Islet of Langerhans (tissue), 1 donor: ENCODE data around the gene LDAH.
"Not testable (repeated sequence)": the region's sequence is repeated elsewhere in the genome, so short reads cannot be mapped to it uniquely, and the experiment has no call there.

ENCODE experiments used
- FAIRE-seq: peaks from one replicate; lab custom pipeline; 2011; peaks lifted over from hg19 to GRCh38; lab: Jason Lieb, UNC

Gene LDAH

GRCh38 chr2:20822535-20823490, at the start of gene LDAH:
Gene LDAH (minus strand): TSS chr2:20823101. CDS start chr2:20801463, 21,638 bp downstream.
- FAIRE-seq = no peak

GRCh38 chr2:20868377-20868776, 45.5 kb upstream of the LDAH start:
- FAIRE-seq = no peak

DNA sequence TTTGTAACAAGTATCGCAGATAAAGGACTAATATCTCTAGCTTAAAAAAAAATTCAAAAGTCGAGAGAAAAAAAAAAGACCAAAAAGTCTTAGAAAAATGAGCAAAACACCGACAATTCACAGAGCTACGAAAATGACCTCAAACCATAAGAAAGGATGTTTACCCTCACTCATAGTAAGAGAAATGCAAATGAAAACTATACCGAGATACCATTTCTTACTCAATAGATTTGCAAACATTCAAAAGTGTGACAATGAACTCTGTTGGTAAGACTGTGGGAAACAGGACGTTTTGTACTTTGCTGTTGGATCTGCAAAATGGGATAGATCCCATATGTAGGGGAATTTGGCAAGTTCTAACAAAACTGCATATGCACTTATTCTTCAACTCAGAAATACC, 39.9 kb upstream of the LDAH start:
- FAIRE-seq = no peak

DNA sequence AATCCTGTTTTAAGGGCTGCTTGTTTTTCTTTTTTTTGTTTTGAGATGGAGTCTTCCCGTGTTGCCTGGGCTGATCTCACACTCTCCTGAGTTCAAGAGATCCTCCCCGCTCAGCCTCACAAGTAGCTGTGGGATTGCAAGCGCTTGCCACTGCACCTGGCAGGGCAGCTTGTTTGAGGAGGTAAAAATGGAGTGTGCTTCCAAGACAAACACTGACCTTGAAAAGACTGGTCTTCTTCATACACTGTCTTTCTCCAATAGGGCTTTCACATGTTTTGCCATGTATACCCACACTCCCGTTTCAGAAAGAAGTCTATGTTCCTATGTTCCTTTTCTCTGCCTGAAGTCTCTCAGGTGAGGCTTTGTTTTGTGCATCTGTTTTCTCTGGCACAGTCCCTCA, 32.6 kb upstream of the LDAH start:
- FAIRE-seq = no peak

DNA sequence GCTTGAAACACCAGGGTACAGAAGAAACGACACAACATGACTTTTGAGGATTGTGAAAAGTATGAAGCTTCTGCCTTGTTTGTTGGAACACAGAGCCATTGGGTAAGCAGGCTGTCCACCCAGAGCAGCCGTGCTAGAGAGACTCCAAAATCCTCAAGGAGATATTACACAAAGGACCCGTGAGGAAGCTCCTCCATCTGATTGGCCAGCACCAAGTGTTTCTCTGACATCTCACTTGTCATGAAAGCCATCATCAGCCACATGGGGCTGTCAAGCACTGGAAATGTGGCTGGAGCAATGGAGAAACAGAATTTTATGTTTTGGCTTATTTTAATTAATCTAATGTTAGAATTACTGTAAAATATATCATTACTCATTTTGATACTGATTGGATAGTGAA, 29.8 kb upstream of the LDAH start:
- no peak for FAIRE-seq

DNA sequence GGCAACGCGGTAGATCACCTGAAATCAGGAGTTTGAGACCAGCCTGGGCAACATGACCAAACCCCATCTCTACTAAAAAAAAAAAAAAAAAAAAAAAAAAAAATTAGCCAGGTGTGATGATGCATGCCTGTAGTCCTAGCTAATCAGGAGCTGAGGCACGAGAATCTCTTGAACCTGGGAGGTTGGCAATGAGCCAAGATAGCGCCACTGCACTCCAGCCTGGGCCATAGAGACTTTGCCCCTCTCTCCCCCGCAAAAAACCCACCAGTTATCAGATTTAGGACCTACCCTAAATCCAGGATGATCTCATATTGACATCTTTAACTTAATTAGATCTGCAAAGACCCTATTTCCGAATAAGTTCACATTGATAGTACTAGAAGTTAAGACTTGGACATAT, 29.2 kb upstream of the LDAH start:
- no peak for FAIRE-seq

DNA sequence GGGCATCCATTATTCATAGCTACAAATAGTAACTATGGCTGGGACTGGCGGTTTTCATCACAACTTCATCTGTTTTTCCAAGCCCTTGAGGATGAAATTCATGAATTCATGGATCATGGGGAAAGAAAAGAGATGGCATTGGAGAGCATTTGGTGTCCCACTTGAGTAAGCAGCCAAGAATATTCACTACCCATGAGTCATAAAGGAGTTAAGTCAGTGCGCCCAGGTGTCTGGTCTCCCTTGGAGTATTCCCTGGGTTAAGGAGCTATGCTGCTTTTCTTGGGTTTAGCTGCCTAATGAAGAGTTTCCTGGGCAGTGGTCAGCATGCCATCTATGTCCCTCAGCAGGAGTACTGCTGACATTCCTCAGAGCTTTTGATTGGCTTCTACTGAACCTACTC, 21.3 kb upstream of the LDAH start:
- FAIRE-seq = no peak

DNA sequence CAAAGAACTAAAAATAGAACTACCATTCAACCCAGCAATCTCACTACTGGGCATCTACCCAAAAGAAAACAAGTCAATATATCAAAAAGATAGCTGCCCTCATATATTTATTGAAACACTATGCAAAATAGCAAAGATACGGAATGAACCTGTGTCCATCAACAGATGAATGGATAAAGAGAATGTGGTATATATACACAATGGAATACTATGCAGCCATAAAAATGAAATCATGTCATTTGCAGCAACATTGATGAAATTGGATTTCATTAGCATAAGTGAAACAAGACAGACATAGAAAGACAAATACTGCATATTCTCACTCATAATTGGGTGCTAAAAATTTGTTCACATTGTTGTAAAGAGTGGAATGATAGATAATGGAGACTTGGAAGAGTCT, 16.2 kb upstream of the LDAH start:
- FAIRE-seq = no peak

GRCh38 chr2:20838016-20838415, 15.1 kb upstream of the LDAH start:
- FAIRE-seq = no peak

- FAIRE-seq = no peak
Measured at GRCh38 chr2:20836521-20836920, 13.6 kb upstream of the LDAH start.

DNA sequence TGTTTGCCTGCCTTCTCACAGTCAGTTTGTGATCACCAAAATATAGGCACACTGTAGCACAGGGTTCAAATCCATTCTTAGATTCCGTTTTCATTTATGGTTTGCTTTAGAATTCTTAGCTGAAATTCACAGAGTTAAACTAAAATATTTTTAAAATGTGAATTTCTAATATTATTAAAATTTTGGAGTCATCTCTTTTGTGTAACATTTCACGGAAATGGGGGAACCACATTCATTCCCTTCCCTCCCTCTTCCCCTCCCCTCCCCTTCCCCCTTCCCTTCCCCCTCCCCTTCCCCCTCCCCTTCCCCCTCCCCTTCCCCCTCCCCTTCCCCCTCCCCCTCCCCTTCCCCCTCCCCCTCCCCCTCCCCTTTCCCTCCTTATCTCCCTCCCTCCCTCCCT, 11.4 kb upstream of the LDAH start:
- no peak for FAIRE-seq

DNA sequence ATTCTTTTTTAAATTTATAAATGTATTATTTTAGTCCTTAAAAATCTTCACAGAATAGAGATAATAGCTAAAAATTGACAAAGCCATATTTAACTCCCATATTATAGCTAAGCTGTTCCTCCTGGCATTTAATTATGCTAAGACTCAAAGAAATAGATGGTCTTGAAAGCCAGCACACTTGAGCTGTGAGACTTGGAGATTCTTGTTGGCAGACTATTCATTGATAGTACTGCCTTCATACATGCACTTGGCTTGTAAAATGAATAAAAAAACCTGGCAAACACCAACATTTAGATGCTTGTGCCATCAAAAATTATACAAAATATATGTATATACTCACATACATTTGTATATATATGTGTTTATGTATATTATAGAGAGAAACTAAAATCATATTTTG, 9.7 kb upstream of the LDAH start:
- no peak for FAIRE-seq

DNA sequence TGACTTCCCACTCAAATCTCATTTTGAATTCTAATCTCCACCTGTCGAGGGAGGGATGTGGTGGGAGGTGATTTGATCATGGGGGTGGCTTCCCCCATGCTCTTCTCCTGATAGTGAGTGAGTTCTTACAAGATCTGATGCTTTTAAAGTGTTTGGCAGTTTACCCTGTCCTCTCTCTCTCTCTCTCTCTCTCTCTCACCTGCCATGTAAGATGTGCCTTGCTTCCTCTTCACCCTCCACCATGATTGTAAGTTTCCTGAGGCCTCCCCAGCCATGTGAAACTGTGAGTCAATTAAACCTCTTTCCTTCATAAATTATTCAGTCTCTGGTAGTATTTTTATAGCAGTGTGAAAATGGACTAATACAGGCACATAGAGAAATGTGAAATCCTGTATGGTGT, 7.0 kb upstream of the LDAH start:
- no peak for FAIRE-seq

DNA sequence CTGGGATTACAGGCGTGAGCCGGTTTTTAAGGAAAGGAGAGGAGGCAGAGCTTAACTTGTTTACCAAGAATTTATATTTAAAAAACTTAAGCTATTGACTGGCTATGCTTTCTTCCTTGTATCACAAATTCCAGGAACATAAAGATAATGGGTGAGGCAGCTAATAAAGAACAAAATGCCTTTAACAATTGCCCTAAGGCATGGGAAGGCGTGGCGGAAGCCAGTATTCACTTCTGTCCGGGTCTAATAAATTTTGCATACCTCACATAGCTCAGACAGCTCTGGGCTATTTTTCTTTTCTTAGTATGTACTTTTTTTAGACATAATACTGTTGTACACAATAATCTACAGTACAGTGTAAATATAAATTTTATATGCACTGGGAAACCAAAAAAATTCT, 1.0 kb upstream of the LDAH start:
- no peak for FAIRE-seq

DNA sequence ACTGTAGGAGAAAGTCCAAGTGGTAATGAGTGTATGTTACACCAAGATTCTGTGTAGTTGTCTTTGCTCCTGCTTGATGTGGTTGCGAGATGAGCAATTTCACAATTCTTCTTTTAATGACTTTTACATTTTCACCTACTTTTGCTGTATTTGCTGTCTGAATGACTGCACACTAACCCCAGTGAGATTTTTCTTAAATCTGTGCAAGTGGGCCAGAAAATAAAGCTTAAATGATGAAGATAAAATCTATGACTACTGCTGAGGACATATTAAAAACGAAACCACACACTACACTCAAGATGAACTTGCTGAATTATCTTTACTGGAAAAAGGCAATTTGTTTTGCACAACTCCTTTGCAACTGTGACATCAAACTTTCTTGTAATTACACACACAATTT, 4.1 kb downstream of the LDAH start:
- FAIRE-seq = no peak

DNA sequence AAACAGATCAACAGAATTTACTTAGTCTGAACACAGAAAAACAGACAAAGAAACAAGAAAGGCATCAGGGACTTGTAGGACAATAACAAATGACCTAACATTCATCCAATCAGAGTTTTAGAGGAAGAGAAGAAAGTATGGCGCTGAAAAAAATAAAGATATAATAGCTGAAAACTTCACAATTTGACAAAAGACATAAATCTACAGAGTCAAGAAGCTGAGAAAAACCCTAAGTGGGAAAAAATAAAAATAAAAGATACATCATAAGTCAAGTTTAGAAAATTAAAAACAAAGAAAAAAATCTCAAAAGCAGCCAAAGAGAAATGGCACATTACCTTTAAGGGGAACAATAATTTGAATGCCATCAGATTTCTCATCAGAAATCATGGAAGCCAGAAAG, 7.7 kb downstream of the LDAH start:
- FAIRE-seq = no peak

DNA sequence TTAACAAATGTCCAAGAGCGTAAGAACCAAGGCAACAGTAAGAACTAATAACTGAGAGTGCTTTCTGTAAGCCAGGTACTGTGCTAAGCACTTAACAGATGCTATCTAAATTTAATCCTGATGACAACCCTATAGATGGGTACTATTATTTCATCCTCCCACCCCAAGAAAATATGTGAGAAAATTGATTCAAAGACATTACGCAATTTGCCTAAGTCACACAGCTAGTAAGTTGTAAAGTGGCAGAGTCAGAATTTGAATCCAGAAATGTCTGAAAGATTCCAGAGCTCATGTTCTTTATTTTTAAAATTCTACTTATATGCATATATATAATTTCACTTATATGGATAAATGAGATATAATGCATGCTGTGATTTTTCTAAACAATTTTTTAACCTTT, 10.1 kb downstream of the LDAH start:
- FAIRE-seq = no peak

DNA sequence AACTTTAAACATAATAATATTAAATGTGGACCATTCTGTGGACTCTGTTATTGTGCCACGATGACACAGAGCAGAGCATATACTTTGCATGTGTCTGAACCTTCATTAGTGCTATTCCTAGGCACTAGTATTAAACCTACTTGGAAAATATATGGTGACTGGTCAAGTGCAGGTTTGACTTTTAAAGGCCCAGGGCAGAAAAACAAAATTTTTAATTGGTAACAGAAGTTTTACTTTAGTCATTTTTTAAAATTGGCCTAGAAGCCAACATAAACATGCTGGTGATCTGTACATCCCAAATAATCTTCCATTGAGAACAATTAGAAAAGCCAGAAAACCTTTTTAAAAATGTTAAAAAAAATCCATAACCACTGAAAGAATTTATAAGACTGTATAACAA, 16.6 kb downstream of the LDAH start:
- no peak for FAIRE-seq

DNA sequence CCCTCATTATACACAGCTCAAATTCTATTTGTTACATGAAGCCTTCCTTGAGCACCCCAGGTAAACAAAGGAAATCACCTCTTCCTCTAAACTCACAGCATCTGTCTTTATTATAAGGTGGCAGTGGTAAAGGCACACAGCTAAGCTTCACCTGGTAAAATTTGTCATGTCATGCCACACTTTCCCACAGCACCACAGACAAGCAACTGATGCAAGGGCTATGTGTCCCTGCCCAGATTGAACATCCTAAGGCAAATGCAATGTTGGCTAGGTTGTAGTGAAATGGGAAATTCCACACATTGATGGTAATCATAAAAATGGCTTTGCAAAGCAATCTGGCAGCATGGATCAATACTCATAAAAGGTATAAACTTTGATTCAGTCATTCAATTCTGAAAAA, 18.9 kb downstream of the LDAH start:
- no peak for FAIRE-seq

- no peak for FAIRE-seq
Measured at GRCh38 chr2:20803226-20803682, 19.6 kb downstream of the LDAH start.

DNA sequence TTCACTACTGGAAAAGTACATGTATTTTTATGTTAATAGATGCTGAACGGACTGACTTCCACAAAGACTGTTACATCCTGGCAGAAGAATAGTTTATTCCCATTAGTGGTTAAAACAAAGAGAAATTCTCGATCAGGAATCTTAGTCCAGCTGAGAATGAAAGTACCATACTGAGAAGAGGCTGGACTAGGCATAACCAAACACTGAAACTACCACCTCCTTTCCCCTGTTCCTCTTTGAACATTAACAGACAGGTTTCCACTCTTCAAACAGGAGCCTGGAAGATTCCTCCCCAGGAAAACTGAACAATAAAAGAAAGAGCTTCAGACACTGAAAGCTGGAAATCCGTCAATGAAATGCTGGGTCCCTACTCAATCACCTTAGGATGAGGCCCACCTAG, 25.8 kb downstream of the LDAH start:
- no peak for FAIRE-seq

DNA sequence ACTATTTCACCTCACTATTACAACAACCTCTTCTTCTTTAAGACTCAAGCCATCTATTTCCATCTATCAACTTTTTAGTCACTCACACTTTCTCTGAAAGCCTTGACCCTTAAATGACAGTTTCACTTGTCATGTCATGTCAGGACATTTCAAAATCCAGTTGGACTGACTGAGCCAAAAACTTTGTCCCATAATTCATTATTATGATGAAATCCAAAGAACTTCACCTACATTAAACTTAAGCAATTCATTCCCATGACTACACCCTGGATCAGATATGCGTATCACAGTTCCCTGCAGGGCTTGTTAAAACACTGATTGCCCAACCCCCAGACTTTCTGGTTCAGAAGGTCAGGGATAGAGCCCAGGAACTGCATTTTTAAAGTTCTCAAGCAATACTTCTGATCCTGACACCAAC, 26.5 kb downstream of the LDAH start:
- no peak for FAIRE-seq

- FAIRE-seq = not testable (repeated sequence)
Measured at GRCh38 chr2:20793944-20794343, 29.0 kb downstream of the LDAH start.

DNA sequence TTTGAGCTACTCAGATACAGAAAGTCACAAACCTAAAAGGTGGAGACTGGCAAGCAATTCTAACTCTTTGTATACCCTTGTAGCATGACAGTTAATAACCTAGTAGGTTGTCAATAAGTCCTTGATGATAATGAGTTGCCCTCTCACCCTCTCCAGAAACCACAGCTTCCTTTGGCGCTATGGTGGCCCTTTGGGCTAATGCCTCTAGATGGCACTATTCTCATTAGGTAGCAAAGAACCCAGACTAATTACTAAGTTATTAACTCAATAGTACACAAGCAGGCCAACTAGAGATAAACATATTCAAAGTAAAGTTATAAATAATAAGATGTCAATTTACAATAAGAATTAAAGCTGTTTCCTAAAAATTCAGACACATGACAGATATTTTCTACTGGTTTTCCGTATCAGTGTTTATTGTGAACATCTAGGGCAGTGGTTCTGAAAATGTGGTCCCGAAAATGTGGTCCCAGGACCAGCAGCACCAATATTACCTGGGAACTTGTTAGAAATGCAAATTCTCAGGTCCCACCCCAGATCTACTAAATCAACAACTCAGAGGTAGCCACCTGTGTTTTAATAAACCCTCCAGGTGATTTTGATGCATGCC, 41.1 kb downstream of the LDAH start:
- FAIRE-seq = no peak
